Measurements from ENCODE around the gene GLOD5.

DNA sequence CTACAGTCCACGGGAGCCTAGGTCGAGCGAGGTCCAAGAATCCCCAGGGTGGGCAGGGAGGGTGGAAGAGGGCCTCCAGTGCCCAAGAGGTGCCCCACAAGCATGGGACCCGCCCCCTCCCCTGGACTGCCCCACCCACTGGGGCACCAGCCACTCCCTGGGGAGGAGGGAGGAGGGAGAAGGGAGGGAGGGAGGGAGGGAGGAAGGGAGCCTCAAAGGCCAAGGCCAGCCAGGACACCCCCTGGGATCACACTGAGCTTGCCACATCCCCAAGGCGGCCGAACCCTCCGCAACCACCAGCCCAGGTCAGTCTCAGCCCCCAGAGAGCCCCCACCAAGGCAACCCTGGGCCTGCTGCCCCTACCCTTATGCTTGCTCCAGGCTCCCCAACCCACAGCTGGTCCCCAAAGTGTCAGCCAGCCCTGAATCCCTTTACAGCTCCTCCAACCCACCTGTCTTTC, 24.8 kb downstream of the GLOD5 start, which contains the start of gene GATA1:
- TF ChIP-seq FOXK2 (conservative IDR thresholded peaks at IDR 0.05 in 1 of 2, IDR thresholded peaks at IDR 0.05 in 1 of 2; ENCODE audit: low read depth in 2 of 2) = no peak
- TF ChIP-seq RNF2 (IDR thresholded peaks at IDR 0.05) = no peak
- peak; percentile 39; the same call in 1 of the 2 replicates for TF ChIP-seq PHF8 (IDR thresholded peaks at IDR 0.05; ENCODE audit: borderline replicate concordance, low read length)
- peak; percentile 53 for TF ChIP-seq TAF1 (IDR thresholded peaks at IDR 0.05; ENCODE audit: control insufficient read depth, extremely low read depth, insufficient read depth, low read length, severe bottlenecking)
- TF ChIP-seq TCF7L2 (IDR thresholded peaks at IDR 0.05; ENCODE audit: low read depth, low read length) = no peak
- TF ChIP-seq NR2C2 (CRISPR knock-in tag; IDR thresholded peaks at IDR 0.05) = no peak
- TF ChIP-seq NR2C2 (tag; IDR thresholded peaks at IDR 0.05) = no peak
- TF ChIP-seq, protein P1, sequence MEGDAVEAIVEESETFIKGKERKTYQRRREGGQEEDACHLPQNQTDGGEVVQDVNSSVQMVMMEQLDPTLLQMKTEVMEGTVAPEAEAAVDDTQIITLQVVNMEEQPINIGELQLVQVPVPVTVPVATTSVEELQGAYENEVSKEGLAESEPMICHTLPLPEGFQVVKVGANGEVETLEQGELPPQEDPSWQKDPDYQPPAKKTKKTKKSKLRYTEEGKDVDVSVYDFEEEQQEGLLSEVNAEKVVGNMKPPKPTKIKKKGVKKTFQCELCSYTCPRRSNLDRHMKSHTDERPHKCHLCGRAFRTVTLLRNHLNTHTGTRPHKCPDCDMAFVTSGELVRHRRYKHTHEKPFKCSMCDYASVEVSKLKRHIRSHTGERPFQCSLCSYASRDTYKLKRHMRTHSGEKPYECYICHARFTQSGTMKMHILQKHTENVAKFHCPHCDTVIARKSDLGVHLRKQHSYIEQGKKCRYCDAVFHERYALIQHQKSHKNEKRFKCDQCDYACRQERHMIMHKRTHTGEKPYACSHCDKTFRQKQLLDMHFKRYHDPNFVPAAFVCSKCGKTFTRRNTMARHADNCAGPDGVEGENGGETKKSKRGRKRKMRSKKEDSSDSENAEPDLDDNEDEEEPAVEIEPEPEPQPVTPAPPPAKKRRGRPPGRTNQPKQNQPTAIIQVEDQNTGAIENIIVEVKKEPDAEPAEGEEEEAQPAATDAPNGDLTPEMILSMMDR (IDR thresholded peaks at IDR 0.05 in 2 of 3, conservative IDR thresholded peaks at IDR 0.05 in 1 of 3; ENCODE audit: insufficient read depth in 2 of 3, low read depth in 1 of 3, low read length in 3 of 3) = no peak
- no peak for TF ChIP-seq CEBPB (tag; IDR thresholded peaks at IDR 0.05)
- no peak for TF ChIP-seq NCOR1 (IDR thresholded peaks at IDR 0.05)
- TF ChIP-seq, protein P2, sequence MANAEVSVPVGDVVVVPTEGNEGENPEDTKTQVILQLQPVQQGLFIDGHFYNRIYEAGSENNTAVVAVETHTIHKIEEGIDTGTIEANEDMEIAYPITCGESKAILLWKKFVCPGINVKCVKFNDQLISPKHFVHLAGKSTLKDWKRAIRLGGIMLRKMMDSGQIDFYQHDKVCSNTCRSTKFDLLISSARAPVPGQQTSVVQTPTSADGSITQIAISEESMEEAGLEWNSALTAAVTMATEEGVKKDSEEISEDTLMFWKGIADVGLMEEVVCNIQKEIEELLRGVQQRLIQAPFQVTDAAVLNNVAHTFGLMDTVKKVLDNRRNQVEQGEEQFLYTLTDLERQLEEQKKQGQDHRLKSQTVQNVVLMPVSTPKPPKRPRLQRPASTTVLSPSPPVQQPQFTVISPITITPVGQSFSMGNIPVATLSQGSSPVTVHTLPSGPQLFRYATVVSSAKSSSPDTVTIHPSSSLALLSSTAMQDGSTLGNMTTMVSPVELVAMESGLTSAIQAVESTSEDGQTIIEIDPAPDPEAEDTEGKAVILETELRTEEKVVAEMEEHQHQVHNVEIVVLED (CRISPR knock-in tag; IDR thresholded peaks at IDR 0.05) = no peak
- TF ChIP-seq POLR2A (conservative IDR thresholded peaks at IDR 0.05) = peak; percentile 78
- no peak for TF ChIP-seq ZNF12 (CRISPR knock-in tag; IDR thresholded peaks at IDR 0.05)
- TF ChIP-seq, protein P3, sequence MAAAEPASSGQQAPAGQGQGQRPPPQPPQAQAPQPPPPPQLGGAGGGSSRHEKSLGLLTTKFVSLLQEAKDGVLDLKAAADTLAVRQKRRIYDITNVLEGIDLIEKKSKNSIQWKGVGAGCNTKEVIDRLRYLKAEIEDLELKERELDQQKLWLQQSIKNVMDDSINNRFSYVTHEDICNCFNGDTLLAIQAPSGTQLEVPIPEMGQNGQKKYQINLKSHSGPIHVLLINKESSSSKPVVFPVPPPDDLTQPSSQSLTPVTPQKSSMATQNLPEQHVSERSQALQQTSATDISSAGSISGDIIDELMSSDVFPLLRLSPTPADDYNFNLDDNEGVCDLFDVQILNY (CRISPR knock-in tag; IDR thresholded peaks at IDR 0.05) = no peak
